Articular chondrocyte of knee joint (primary cell): ENCODE measurements around the gene HS3ST3B1. TPM values are rescaled to one million over a fixed set of nuclear protein-coding genes. Genes with fewer than 3 reads are reported as not detected.

Experiments
- total RNA-seq: library from RNA; depleted of rRNA; stranded (reverse); fragments of >200 nt; gene quantifications from 2 replicates; pipeline ENCODE4 v1.2.3, GENCODE V29; 2012

The HS3ST3B1 gene
- 4.6 and 6.3 TPM in 2 replicates for total RNA-seq

DNA sequence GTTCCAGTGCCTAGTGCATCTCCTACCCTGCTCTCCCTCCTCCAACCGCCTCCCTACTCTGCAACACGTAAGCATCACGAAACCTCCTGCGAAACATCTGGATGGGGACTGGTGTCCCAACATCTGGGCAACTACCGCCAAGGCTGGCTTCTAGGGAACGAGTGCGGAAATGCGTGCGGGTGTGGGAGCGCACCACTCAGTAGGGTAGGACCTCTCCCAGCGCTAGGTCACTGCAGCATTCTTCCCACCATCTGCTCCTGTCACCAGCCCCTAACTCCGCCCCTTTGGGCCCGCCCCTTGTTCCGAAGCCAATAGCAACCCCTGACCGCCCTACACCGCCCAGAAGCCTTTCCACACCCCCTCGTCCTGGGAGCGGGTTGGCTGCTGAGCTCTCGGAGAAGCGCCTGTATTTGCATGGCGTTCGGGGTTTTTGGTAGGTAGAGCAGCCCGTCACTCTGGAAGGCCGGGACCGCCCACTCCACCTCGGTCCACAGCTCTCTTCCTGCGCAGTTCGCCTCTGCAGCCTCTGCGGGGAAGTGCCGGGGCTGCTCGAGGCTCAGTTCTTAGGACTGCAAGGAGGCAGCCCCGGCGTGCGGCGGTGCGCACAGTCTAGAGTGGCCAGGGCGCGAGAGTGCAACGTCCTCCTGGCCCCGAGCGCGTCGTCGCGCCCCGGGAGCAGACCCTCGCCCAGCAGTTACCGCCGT, at the start of gene HS3ST3B1:
Gene HS3ST3B1, plus strand, starts transcription at position 507 of the 704 bp plus-strand sequence. CDS start 438 bp downstream, outside the sequence.

Other genes with a start within 250 kb of the HS3ST3B1 start
- 17.5 and 19.8 TPM in 2 replicates for gene COX10, start 231.6 kb upstream of the HS3ST3B1 start, total RNA-seq
- not detected in 2 replicates for gene CDRT15, start 64.2 kb upstream of the HS3ST3B1 start, total RNA-seq